ENCODE measurements around the gene MVK. TPM values are rescaled to one million over a fixed set of nuclear protein-coding genes. Genes with fewer than 3 reads are reported as not detected.

The MVK gene
- total RNA-seq, 2 donors from 2014 or later: 8.6 to 12.2 TPM

DNA sequence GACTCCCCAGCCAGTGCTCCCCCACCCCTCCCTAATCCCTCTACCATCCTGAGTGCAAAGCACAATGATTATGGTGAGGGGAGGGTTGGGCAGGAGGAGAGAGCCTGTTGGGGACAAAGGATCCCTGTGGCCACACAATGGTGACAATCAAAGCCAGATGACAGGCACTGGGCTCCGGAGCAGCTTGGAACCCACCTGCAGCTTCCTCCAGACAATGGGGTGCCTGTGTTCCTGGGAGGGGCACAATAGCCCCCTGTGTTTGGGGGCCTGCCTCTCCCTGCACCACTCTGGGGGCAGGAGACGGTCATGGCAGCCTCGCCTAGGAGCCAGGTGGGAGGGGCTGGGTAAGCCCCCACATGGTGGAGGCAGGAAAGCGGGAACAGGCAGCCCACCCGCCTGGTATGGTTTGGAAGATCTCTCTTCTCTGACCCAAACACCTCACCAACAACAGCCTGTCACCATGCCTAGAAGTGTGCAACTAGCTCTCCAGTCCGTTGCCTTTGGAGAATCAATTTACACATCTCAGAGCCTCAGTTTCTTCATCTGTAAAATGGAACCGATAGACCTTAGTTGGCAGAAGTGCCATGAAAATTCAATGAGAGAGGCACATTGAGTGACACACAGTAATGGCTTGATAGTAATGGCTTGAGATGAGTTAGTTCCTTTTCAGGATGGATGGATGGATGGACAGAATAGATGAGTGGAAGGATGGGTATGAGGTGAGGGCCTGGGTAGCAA lies 53.0 kb downstream of the MVK start:
- intact Hi-C loops (cut with DNase I): no loop called here
- ATAC-seq (no peak), DNase-seq (no peak)
- Histone ChIP-seq H3K4me1 (peaks cover 8% of the 10 kb centered on the region), H3K9me3 (no peaks in the 10 kb centered on the region), H3K27ac (no peak overlapping the region), H3K36me3 (replicated peaks in 1 of 2; ENCODE audit: insufficient read depth in 1 of 2, low read depth in 2 of 2) (no peaks in the 10 kb centered on the region), H3K4me3 (no peak overlapping the region), H3K27me3 (peaks cover 0 to 5% of the 10 kb centered on the region in 2 donors)
- TF ChIP-seq POLR2A (IDR thresholded peaks at IDR 0.05): no peak
- TF ChIP-seq, protein P1, sequence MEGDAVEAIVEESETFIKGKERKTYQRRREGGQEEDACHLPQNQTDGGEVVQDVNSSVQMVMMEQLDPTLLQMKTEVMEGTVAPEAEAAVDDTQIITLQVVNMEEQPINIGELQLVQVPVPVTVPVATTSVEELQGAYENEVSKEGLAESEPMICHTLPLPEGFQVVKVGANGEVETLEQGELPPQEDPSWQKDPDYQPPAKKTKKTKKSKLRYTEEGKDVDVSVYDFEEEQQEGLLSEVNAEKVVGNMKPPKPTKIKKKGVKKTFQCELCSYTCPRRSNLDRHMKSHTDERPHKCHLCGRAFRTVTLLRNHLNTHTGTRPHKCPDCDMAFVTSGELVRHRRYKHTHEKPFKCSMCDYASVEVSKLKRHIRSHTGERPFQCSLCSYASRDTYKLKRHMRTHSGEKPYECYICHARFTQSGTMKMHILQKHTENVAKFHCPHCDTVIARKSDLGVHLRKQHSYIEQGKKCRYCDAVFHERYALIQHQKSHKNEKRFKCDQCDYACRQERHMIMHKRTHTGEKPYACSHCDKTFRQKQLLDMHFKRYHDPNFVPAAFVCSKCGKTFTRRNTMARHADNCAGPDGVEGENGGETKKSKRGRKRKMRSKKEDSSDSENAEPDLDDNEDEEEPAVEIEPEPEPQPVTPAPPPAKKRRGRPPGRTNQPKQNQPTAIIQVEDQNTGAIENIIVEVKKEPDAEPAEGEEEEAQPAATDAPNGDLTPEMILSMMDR (IDR thresholded peaks at IDR 0.05): no peak
- 27 to 60% methylated on average over 3 to 7 of the region's 7 CpGs for WGBS, 2 donors

GRCh38 chr12:109627633-109628032 lies 54.0 kb downstream of the MVK start:
- TF ChIP-seq, protein P1 (IDR thresholded peaks at IDR 0.05): no peak
- TF ChIP-seq POLR2A (IDR thresholded peaks at IDR 0.05): no peak
- WGBS, 2 donors: 37 to 70% methylated on average over 4 to 7 of the region's 7 CpGs
- peaks cover 0 to 5% of the 10 kb centered on the region in 2 donors for H3K27me3 ChIP-seq
- H3K4me3 ChIP-seq: no peak overlapping the region
- H3K36me3 ChIP-seq (replicated peaks in 1 of 2; ENCODE audit: insufficient read depth in 1 of 2, low read depth in 2 of 2): no peaks in the 10 kb centered on the region
- intact Hi-C loops (cut with DNase I): no loop called here
- no peaks in the 10 kb centered on the region for H3K9me3 ChIP-seq
- no peaks in the 10 kb centered on the region for H3K4me1 ChIP-seq
- no peak for ATAC-seq
- no peak overlapping the region for H3K27ac ChIP-seq
- DNase-seq: no peak

- Histone ChIP-seq H3K4me1 (no peaks in the 10 kb centered on the region), H3K27ac (no peak overlapping the region), H3K4me3 (no peak overlapping the region), H3K36me3 (replicated peaks in 1 of 2; ENCODE audit: insufficient read depth in 1 of 2, low read depth in 2 of 2) (no peaks in the 10 kb centered on the region), H3K27me3 (peaks cover 0 to 5% of the 10 kb centered on the region in 2 donors), H3K9me3 (no peaks in the 10 kb centered on the region)
- 72 to 80% methylated on average over 5 of the region's 5 CpGs for WGBS, 2 donors
- intact Hi-C loops (cut with DNase I): no loop called here
- no peak for ATAC-seq
- TF ChIP-seq POLR2A (IDR thresholded peaks at IDR 0.05): no peak
- TF ChIP-seq, protein P1 (IDR thresholded peaks at IDR 0.05): no peak
- no peak for DNase-seq
Observed at GRCh38 chr12:109630107-109630506, 56.5 kb downstream of the MVK start.

DNA sequence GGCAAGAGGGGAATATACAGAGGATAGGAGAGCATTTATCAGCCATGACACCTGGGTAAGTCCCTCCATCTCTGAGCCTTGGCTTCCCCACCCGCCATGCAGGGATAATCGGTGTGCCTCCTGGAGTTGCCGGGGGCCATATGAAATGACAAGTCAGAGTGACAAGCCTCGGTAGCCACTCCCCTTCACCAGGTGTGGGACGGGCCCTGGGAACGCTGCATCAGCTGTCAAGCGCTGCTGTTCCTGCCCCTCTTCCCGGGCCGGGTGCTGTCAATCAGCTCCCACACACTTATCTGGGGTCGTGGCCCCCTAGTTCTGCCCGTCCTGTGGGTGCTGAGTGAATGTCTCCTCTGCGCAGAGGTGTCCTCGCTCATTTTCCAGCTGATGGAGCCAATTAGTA lies 57.2 kb downstream of the MVK start:
- Histone ChIP-seq H3K27ac (no peak overlapping the region), H3K4me3 (no peak overlapping the region), H3K4me1 (no peaks in the 10 kb centered on the region), H3K36me3 (replicated peaks in 1 of 2; ENCODE audit: insufficient read depth in 1 of 2, low read depth in 2 of 2) (no peaks in the 10 kb centered on the region), H3K9me3 (no peaks in the 10 kb centered on the region), H3K27me3 (peaks cover 0 to 5% of the 10 kb centered on the region in 2 donors)
- 29 to 32% methylated on average over 6 to 13 of the region's 13 CpGs for WGBS, 2 donors
- DNase-seq (no peak), ATAC-seq (no peak)
- intact Hi-C loops (cut with DNase I): no loop called here
- TF ChIP-seq POLR2A (IDR thresholded peaks at IDR 0.05): no peak
- TF ChIP-seq, protein P1 (IDR thresholded peaks at IDR 0.05): no peak

DNA sequence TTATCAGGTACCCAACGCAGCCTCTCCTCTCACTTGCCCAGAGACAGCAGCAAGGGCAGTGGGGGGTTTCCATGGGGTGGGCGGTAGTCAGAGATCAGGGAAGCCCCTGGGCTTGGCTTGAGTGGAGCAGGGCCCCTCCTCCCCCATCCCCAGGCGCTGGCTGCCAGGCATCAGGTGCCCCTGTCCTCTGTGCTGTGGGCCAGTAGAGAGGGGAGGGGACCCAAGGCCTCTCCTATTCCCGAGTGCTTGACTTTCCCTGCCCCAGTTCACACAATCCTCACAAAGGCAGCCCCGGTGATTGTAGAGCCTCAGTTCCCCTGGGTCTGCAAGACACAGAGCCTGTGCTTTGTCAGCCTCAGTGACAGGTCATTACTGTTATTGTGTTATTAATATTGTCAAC lies 57.7 kb downstream of the MVK start:
- H3K27me3 ChIP-seq: peaks cover 0 to 5% of the 10 kb centered on the region in 2 donors
- no peaks in the 10 kb centered on the region for H3K9me3 ChIP-seq
- no peaks in the 10 kb centered on the region for H3K4me1 ChIP-seq
- H3K4me3 ChIP-seq: no peak overlapping the region
- H3K36me3 ChIP-seq (replicated peaks in 1 of 2; ENCODE audit: insufficient read depth in 1 of 2, low read depth in 2 of 2): no peaks in the 10 kb centered on the region
- intact Hi-C loops (cut with DNase I): no loop called here
- TF ChIP-seq, protein P1 (IDR thresholded peaks at IDR 0.05): no peak
- TF ChIP-seq POLR2A (IDR thresholded peaks at IDR 0.05): no peak
- no peak for DNase-seq
- H3K27ac ChIP-seq: no peak overlapping the region
- 36 to 78% methylated on average over 2 to 5 of the region's 5 CpGs for WGBS, 2 donors
- ATAC-seq: no peak

All from body of pancreas (tissue), 4 donors.